ENCODE data around the gene INSC. TPM values are rescaled to one million over a fixed set of nuclear protein-coding genes. Genes with fewer than 3 reads are reported as not detected.

Gene INSC
- total RNA-seq, 1 donor from 2014 or later = not detected

GRCh38 chr11:15195454-15196200 lies 80.9 kb downstream of the INSC start:
- no peaks in the 10 kb centered on the region for H3K4me1 Mint-ChIP-seq (ENCODE audit: unreplicated experiment)
- no peak for DNase-seq (ENCODE audit: extremely low spot score, unreplicated experiment)
- no peaks in the 10 kb centered on the region for H3K9me3 Mint-ChIP-seq (ENCODE audit: unreplicated experiment)
- H3K36me3 Mint-ChIP-seq (ENCODE audit: unreplicated experiment) = no peaks in the 10 kb centered on the region
- H3K27ac Mint-ChIP-seq (ENCODE audit: unreplicated experiment) = no peak overlapping the region
- H3K4me3 Mint-ChIP-seq (ENCODE audit: unreplicated experiment) = no peak overlapping the region
- TF ChIP-seq CTCF (IDR thresholded peaks at IDR 0.05) = no peak
- H3K27me3 Mint-ChIP-seq (ENCODE audit: unreplicated experiment) = peaks cover 6% of the 10 kb centered on the region

DNA sequence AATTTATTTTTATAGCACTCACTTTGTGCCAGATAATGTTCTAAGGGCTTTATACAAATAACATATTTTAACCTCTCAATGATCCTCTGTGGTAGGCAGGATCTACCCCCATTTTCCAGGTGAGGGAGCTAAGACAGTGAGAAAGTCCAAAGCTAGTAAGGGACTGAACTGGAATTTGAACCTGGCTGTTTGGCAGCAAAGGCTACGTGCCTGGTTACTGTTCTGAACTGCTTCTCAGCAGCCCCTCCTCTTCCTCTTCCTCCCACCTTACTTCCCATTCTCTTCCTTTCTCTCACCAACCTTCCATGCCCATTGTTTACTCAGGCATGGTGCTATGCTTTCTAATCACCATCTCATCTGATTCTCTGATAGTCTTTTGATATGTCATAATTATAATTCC lies 82.0 kb downstream of the INSC start:
- Mint-ChIP-seq H3K27ac (ENCODE audit: unreplicated experiment) (no peak overlapping the region), H3K4me1 (ENCODE audit: unreplicated experiment) (no peaks in the 10 kb centered on the region), H3K27me3 (ENCODE audit: unreplicated experiment) (peaks cover 6% of the 10 kb centered on the region), H3K4me3 (ENCODE audit: unreplicated experiment) (no peak overlapping the region), H3K9me3 (ENCODE audit: unreplicated experiment) (no peaks in the 10 kb centered on the region), H3K36me3 (ENCODE audit: unreplicated experiment) (no peaks in the 10 kb centered on the region)
- DNase-seq (ENCODE audit: extremely low spot score, unreplicated experiment) = no peak
- no peak for TF ChIP-seq CTCF (IDR thresholded peaks at IDR 0.05)

GRCh38 chr11:15197696-15198095 lies 83.0 kb downstream of the INSC start:
- Mint-ChIP-seq H3K27ac (ENCODE audit: unreplicated experiment) (no peak overlapping the region), H3K36me3 (ENCODE audit: unreplicated experiment) (no peaks in the 10 kb centered on the region), H3K27me3 (ENCODE audit: unreplicated experiment) (peaks cover 6% of the 10 kb centered on the region), H3K4me3 (ENCODE audit: unreplicated experiment) (no peak overlapping the region), H3K9me3 (ENCODE audit: unreplicated experiment) (no peaks in the 10 kb centered on the region), H3K4me1 (ENCODE audit: unreplicated experiment) (no peaks in the 10 kb centered on the region)
- no peak for TF ChIP-seq CTCF (IDR thresholded peaks at IDR 0.05)
- no peak for DNase-seq (ENCODE audit: extremely low spot score, unreplicated experiment)

- Mint-ChIP-seq H3K4me3 (ENCODE audit: unreplicated experiment) (no peak overlapping the region), H3K27ac (ENCODE audit: unreplicated experiment) (no peak overlapping the region), H3K9me3 (ENCODE audit: unreplicated experiment) (no peaks in the 10 kb centered on the region), H3K36me3 (ENCODE audit: unreplicated experiment) (no peaks in the 10 kb centered on the region), H3K4me1 (ENCODE audit: unreplicated experiment) (no peaks in the 10 kb centered on the region), H3K27me3 (ENCODE audit: unreplicated experiment) (peaks cover 6% of the 10 kb centered on the region)
- TF ChIP-seq CTCF (IDR thresholded peaks at IDR 0.05) = no peak
- DNase-seq (ENCODE audit: extremely low spot score, unreplicated experiment) = no peak
These were observed 83.6 kb downstream of the INSC start for GRCh38 chr11:15198284-15198683.

DNA sequence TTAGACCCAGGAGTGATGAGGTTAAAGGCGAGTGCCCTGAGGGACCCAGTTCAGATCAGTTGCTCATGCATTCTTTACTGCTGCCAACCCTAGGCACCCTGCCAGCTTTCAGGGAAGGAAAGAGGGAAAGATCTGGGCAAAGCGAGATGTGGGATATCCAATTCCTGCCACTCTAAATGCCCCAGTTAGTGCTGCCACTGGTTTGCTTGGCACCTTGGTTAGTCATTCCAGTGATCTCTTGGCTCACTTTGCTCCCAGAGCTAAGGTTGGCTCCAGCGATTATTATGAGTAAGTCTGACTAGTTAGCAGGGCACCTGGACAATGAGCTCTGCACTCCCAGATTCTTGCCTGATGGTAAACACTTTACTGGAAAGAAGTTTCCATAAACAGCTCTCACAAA lies 85.0 kb downstream of the INSC start:
- TF ChIP-seq CTCF (IDR thresholded peaks at IDR 0.05) = no peak
- H3K27me3 Mint-ChIP-seq (ENCODE audit: unreplicated experiment) = peaks cover 6% of the 10 kb centered on the region
- H3K36me3 Mint-ChIP-seq (ENCODE audit: unreplicated experiment) = no peaks in the 10 kb centered on the region
- H3K4me3 Mint-ChIP-seq (ENCODE audit: unreplicated experiment) = no peak overlapping the region
- no peaks in the 10 kb centered on the region for H3K9me3 Mint-ChIP-seq (ENCODE audit: unreplicated experiment)
- H3K27ac Mint-ChIP-seq (ENCODE audit: unreplicated experiment) = no peak overlapping the region
- no peaks in the 10 kb centered on the region for H3K4me1 Mint-ChIP-seq (ENCODE audit: unreplicated experiment)
- DNase-seq (ENCODE audit: extremely low spot score, unreplicated experiment) = no peak
